HG03097 (cell line): ENCODE measurements around the gene LRP1B.

Experiments
- ATAC-seq: cut with Tn5 transposase; IDR thresholded peaks from one replicate; pipeline ENCODE4 v1.9.1; 2021; ENCODE audit not compliant: unreplicated experiment, low FRiP score

LRP1B gene

GRCh38 chr2:141381946-141382345 is 748.9 kb downstream of the LRP1B start:
- ATAC-seq: no peak

GRCh38 chr2:141380008-141380979 is 750.5 kb downstream of the LRP1B start:
- ATAC-seq: no peak

- ATAC-seq: no peak
Measured at GRCh38 chr2:141364821-141365220, 766.0 kb downstream of the LRP1B start.

- no peak for ATAC-seq
Measured at GRCh38 chr2:141362311-141362710, 768.5 kb downstream of the LRP1B start.

- ATAC-seq: no peak
Measured at GRCh38 chr2:141348481-141348880, 782.3 kb downstream of the LRP1B start.

- no peak for ATAC-seq
Measured at GRCh38 chr2:141341444-141341843, 789.4 kb downstream of the LRP1B start.

GRCh38 chr2:141331127-141331526 is 799.7 kb downstream of the LRP1B start:
- no peak for ATAC-seq

- ATAC-seq: no peak
Measured at GRCh38 chr2:141329964-141330363, 800.9 kb downstream of the LRP1B start.

GRCh38 chr2:141323571-141323970 is 807.2 kb downstream of the LRP1B start:
- no peak for ATAC-seq

- no peak for ATAC-seq
Measured at GRCh38 chr2:141317986-141318385, 812.8 kb downstream of the LRP1B start.

- ATAC-seq: no peak
Measured at GRCh38 chr2:141316606-141317005, 814.2 kb downstream of the LRP1B start.

GRCh38 chr2:141316103-141316502 is 814.7 kb downstream of the LRP1B start:
- ATAC-seq: no peak

GRCh38 chr2:141313972-141314371 is 816.8 kb downstream of the LRP1B start:
- ATAC-seq: no peak

- no peak for ATAC-seq
Measured at GRCh38 chr2:141311430-141311829, 819.4 kb downstream of the LRP1B start.

GRCh38 chr2:141306368-141306767 is 824.4 kb downstream of the LRP1B start:
- ATAC-seq: no peak

GRCh38 chr2:141301551-141301950 is 829.3 kb downstream of the LRP1B start:
- no peak for ATAC-seq

- no peak for ATAC-seq
Measured at GRCh38 chr2:141280037-141280436, 850.8 kb downstream of the LRP1B start.

- no peak for ATAC-seq
Measured at GRCh38 chr2:141271346-141271745, 859.5 kb downstream of the LRP1B start.

- no peak for ATAC-seq
Measured at GRCh38 chr2:141264848-141265247, 866.0 kb downstream of the LRP1B start.

- ATAC-seq: no peak
Measured at GRCh38 chr2:141260911-141261310, 869.9 kb downstream of the LRP1B start.

- ATAC-seq: no peak
Measured at GRCh38 chr2:141259683-141260082, 871.1 kb downstream of the LRP1B start.

- ATAC-seq: no peak
Measured at GRCh38 chr2:141242008-141242407, 888.8 kb downstream of the LRP1B start.
